ENCODE data around the gene TSPAN9. TPM values are rescaled to one million over a fixed set of nuclear protein-coding genes. Genes with fewer than 3 reads are reported as not detected.

Gene TSPAN9
- total and polyA plus RNA-seq, 9 of the 15 experiments (the other 6 are each of a cell fraction or from before 2014, with no cell fraction given) = 0.23 to 2.1 (median 0.60) TPM; not detected in 2

DNA sequence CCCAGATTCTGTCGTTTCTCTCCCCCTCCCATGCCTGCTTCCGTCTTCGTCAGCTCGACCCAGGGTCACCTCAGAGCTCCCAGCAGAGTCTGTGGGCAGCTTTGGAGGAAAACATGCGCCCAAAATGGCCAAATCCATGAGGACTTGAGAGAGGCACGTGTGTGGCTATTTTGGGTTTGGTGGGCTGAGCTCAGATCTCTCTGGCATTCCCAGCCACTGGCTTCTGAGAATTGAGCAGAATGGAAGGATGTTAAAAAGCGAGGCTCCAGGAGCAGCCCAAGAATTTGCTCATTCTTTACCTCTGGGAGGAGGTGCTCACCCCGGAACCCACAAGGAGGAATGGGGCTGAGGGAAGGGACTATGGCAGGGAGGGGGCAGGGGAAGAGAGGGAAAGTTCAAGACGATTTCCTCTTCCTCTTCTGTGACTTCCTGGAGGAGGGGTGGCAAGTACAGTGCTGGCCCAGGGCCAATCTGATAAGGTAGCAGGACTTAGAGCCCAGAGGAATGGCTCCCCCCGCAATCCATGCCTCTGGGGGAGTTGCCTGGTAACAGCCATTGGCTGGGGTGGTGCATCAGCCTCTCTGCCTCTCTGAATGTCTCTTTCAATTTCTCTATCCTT lies 20.1 kb downstream of the TSPAN9 start (continued):
- TF ChIP-seq TOE1 (IDR thresholded peaks at IDR 0.05; ENCODE audit: borderline replicate concordance) (no peak), TOE1 (CRISPR knock-in tag; IDR thresholded peaks at IDR 0.05; ENCODE audit: borderline replicate concordance, low read depth) (no peak), MAZ (CRISPR knock-in tag; conservative IDR thresholded peaks at IDR 0.05 in 1 of 2, IDR thresholded peaks at IDR 0.05 in 1 of 2) (peak in 1 of 2 experiments; percentile 39; a peak in 1 of 4 replicates), RFX1 (IDR thresholded peaks at IDR 0.05) (peak; percentile 55), TBL1XR1 (IDR thresholded peaks at IDR 0.05; ENCODE audit: low read length in 2 of 2) (no peak), DMBX1 (CRISPR knock-in tag; IDR thresholded peaks at IDR 0.05; ENCODE audit: borderline replicate concordance) (no peak), KDM1A (IDR thresholded peaks at IDR 0.05) (no peak), SPI1 (IDR thresholded peaks at IDR 0.05; ENCODE audit: borderline replicate concordance, low read depth, low read length) (peak; percentile 71), L3MBTL2 (IDR thresholded peaks at IDR 0.05) (peak; percentile 59), ZNF57 (CRISPR knock-in tag; IDR thresholded peaks at IDR 0.05) (no peak)
- TF ChIP-seq, protein P1, sequence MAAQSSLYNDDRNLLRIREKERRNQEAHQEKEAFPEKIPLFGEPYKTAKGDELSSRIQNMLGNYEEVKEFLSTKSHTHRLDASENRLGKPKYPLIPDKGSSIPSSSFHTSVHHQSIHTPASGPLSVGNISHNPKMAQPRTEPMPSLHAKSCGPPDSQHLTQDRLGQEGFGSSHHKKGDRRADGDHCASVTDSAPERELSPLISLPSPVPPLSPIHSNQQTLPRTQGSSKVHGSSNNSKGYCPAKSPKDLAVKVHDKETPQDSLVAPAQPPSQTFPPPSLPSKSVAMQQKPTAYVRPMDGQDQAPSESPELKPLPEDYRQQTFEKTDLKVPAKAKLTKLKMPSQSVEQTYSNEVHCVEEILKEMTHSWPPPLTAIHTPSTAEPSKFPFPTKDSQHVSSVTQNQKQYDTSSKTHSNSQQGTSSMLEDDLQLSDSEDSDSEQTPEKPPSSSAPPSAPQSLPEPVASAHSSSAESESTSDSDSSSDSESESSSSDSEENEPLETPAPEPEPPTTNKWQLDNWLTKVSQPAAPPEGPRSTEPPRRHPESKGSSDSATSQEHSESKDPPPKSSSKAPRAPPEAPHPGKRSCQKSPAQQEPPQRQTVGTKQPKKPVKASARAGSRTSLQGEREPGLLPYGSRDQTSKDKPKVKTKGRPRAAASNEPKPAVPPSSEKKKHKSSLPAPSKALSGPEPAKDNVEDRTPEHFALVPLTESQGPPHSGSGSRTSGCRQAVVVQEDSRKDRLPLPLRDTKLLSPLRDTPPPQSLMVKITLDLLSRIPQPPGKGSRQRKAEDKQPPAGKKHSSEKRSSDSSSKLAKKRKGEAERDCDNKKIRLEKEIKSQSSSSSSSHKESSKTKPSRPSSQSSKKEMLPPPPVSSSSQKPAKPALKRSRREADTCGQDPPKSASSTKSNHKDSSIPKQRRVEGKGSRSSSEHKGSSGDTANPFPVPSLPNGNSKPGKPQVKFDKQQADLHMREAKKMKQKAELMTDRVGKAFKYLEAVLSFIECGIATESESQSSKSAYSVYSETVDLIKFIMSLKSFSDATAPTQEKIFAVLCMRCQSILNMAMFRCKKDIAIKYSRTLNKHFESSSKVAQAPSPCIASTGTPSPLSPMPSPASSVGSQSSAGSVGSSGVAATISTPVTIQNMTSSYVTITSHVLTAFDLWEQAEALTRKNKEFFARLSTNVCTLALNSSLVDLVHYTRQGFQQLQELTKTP (IDR thresholded peaks at IDR 0.05; ENCODE audit: low read depth in 1 of 2, partially characterized antibody in 2 of 2) = no peak
- TF ChIP-seq, protein P2, sequence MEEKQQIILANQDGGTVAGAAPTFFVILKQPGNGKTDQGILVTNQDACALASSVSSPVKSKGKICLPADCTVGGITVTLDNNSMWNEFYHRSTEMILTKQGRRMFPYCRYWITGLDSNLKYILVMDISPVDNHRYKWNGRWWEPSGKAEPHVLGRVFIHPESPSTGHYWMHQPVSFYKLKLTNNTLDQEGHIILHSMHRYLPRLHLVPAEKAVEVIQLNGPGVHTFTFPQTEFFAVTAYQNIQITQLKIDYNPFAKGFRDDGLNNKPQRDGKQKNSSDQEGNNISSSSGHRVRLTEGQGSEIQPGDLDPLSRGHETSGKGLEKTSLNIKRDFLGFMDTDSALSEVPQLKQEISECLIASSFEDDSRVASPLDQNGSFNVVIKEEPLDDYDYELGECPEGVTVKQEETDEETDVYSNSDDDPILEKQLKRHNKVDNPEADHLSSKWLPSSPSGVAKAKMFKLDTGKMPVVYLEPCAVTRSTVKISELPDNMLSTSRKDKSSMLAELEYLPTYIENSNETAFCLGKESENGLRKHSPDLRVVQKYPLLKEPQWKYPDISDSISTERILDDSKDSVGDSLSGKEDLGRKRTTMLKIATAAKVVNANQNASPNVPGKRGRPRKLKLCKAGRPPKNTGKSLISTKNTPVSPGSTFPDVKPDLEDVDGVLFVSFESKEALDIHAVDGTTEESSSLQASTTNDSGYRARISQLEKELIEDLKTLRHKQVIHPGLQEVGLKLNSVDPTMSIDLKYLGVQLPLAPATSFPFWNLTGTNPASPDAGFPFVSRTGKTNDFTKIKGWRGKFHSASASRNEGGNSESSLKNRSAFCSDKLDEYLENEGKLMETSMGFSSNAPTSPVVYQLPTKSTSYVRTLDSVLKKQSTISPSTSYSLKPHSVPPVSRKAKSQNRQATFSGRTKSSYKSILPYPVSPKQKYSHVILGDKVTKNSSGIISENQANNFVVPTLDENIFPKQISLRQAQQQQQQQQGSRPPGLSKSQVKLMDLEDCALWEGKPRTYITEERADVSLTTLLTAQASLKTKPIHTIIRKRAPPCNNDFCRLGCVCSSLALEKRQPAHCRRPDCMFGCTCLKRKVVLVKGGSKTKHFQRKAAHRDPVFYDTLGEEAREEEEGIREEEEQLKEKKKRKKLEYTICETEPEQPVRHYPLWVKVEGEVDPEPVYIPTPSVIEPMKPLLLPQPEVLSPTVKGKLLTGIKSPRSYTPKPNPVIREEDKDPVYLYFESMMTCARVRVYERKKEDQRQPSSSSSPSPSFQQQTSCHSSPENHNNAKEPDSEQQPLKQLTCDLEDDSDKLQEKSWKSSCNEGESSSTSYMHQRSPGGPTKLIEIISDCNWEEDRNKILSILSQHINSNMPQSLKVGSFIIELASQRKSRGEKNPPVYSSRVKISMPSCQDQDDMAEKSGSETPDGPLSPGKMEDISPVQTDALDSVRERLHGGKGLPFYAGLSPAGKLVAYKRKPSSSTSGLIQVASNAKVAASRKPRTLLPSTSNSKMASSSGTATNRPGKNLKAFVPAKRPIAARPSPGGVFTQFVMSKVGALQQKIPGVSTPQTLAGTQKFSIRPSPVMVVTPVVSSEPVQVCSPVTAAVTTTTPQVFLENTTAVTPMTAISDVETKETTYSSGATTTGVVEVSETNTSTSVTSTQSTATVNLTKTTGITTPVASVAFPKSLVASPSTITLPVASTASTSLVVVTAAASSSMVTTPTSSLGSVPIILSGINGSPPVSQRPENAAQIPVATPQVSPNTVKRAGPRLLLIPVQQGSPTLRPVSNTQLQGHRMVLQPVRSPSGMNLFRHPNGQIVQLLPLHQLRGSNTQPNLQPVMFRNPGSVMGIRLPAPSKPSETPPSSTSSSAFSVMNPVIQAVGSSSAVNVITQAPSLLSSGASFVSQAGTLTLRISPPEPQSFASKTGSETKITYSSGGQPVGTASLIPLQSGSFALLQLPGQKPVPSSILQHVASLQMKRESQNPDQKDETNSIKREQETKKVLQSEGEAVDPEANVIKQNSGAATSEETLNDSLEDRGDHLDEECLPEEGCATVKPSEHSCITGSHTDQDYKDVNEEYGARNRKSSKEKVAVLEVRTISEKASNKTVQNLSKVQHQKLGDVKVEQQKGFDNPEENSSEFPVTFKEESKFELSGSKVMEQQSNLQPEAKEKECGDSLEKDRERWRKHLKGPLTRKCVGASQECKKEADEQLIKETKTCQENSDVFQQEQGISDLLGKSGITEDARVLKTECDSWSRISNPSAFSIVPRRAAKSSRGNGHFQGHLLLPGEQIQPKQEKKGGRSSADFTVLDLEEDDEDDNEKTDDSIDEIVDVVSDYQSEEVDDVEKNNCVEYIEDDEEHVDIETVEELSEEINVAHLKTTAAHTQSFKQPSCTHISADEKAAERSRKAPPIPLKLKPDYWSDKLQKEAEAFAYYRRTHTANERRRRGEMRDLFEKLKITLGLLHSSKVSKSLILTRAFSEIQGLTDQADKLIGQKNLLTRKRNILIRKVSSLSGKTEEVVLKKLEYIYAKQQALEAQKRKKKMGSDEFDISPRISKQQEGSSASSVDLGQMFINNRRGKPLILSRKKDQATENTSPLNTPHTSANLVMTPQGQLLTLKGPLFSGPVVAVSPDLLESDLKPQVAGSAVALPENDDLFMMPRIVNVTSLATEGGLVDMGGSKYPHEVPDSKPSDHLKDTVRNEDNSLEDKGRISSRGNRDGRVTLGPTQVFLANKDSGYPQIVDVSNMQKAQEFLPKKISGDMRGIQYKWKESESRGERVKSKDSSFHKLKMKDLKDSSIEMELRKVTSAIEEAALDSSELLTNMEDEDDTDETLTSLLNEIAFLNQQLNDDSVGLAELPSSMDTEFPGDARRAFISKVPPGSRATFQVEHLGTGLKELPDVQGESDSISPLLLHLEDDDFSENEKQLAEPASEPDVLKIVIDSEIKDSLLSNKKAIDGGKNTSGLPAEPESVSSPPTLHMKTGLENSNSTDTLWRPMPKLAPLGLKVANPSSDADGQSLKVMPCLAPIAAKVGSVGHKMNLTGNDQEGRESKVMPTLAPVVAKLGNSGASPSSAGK (IDR thresholded peaks at IDR 0.05) = peak; percentile 38; the same call in 1 of the 2 replicates

All from K562 (cell line).